Left colon (tissue), 2 donors: ENCODE data around the gene ZBTB32. TPM values are rescaled to one million over a fixed set of nuclear protein-coding genes. Genes with fewer than 3 reads are reported as not detected.
"Not testable (repeated sequence)": the region's sequence is repeated elsewhere in the genome, so short reads cannot be mapped to it uniquely, and the experiment has no call there.

Experiments
- ATAC-seq: fragments of 200-7000 bp; cut with Tn5 transposase; one replicate; pipeline ENCODE4 v1.9.1; 2020; ENCODE audit warnings: mild to moderate bottlenecking, moderate library complexity
- DNase-seq, 2 donors: peaks; one replicate each; pipeline ENCODE4 v3.0.0-alpha.2; 2020
- intact Hi-C, 2 donors: fragments of 100-400 bp; cut with DNase I in 1 of 2; cut with micrococcal nuclease in 1 of 2; formaldehyde crosslinking; loops; one replicate each; pipeline versions ENCODE4 v1.11.2 to v1.14.0; 2022; cut with DNase I, micrococcal nuclease
- total RNA-seq, 2 donors: library from RNA; stranded (reverse); fragmentation: NEBNext Ultra II Directional; extraction: Animal tissue kit (Norgen Biotek cat#: 25700); gene quantifications; one replicate each; pipeline ENCODE4 v1.2.1, GENCODE V29; 2021
- donor health status: DM: no; HTN: no; CAD: no.
- donor health status: DM: yes; HTN: yes; CAD: no.

The ZBTB32 gene
- total RNA-seq, 2 donors from 2014 or later, result 0.15 to 1.1 TPM

GRCh38 chr19:35716801-35717664, 12.7 kb downstream of the ZBTB32 start:
- ATAC-seq (peak; percentile 86), DNase-seq (peak; percentile 90 to 97)
- intact Hi-C loops, result loop anchor here in 1 of 2 donors (10.0 kb wide), 1 partner anchor 172 kb away; the partner anchor contains the start of gene TMEM147

GRCh38 chr19:35717665-35718344, 13.4 kb downstream of the ZBTB32 start, which contains the start of gene KMT2B:
Gene KMT2B (plus strand): TSS chr19:35718003. CDS start chr19:35718019, 16 bp downstream.
- ATAC-seq, result peak; percentile 68
- peak in 1 of 2 donors; percentile 95 for DNase-seq
- intact Hi-C loops, result loop anchor here in 1 of 2 donors (10.0 kb wide), 1 partner anchor 173 kb away; the partner anchor contains the start of gene TMEM147

- ATAC-seq (no peak), DNase-seq (peak; percentile 45 to 56)
- intact Hi-C loops, result loop anchor here in 1 of 2 donors (10.0 kb wide), 1 partner anchor 174 kb away; the partner anchor contains the start of gene TMEM147
Measured at GRCh38 chr19:35718345-35719041, 14.1 kb downstream of the ZBTB32 start.

GRCh38 chr19:35719402-35720162, 15.2 kb downstream of the ZBTB32 start:
- ATAC-seq, result no peak
- intact Hi-C loops, result loop anchor here in 1 of 2 donors (10.0 kb wide), 1 partner anchor 175 kb away; the partner anchor contains the start of gene TMEM147
- no peak for DNase-seq

- intact Hi-C loops, result no loop called here
- ATAC-seq, result no peak
Measured at GRCh38 chr19:35720163-35720524, 15.8 kb downstream of the ZBTB32 start.

GRCh38 chr19:35720648-35721047, 16.3 kb downstream of the ZBTB32 start:
- ATAC-seq (no peak), DNase-seq (no peak)
- intact Hi-C loops, result no loop called here

More at GRCh38 chr19:35720163-35720524, 15.8 kb downstream of the ZBTB32 start:
- DNase-seq, result no peak

GRCh38 chr19:35721374-35721773, 17.0 kb downstream of the ZBTB32 start:
- no peak for ATAC-seq
- DNase-seq, result no peak
- intact Hi-C loops, result no loop called here

- no peak for DNase-seq
- intact Hi-C loops, result no loop called here
- no peak for ATAC-seq
Measured at GRCh38 chr19:35722461-35722860, 18.1 kb downstream of the ZBTB32 start.

- intact Hi-C loops, result no loop called here
- ATAC-seq, result no peak
Measured at GRCh38 chr19:35722897-35723296, 18.5 kb downstream of the ZBTB32 start.

GRCh38 chr19:35723671-35724070, 19.3 kb downstream of the ZBTB32 start:
- DNase-seq (no peak), ATAC-seq (no peak)
- intact Hi-C loops, result no loop called here

More at GRCh38 chr19:35722897-35723296, 18.5 kb downstream of the ZBTB32 start:
- DNase-seq, result no peak

- intact Hi-C loops, ATAC-seq, DNase-seq: not testable (repeated sequence)
Measured at GRCh38 chr19:35724132-35724531, 19.8 kb downstream of the ZBTB32 start.

GRCh38 chr19:35724560-35724959, 20.2 kb downstream of the ZBTB32 start:
- DNase-seq (no peak), ATAC-seq (no peak)
- intact Hi-C loops, result no loop called here

- ATAC-seq, result no peak
- intact Hi-C loops, result no loop called here
- no peak for DNase-seq
Measured at GRCh38 chr19:35725216-35725861, 21.0 kb downstream of the ZBTB32 start.

- DNase-seq (no peak), ATAC-seq (no peak)
- intact Hi-C loops, result no loop called here
Measured at GRCh38 chr19:35727053-35727955, 22.9 kb downstream of the ZBTB32 start.

- ATAC-seq, result no peak
- DNase-seq, result no peak
- intact Hi-C loops, result no loop called here
Measured at GRCh38 chr19:35727956-35728706, 23.8 kb downstream of the ZBTB32 start.

GRCh38 chr19:35729021-35729420, 24.7 kb downstream of the ZBTB32 start:
- DNase-seq, result no peak
- no peak for ATAC-seq
- intact Hi-C loops, result no loop called here
